GM18951 (cell line): ENCODE measurements around the gene CUEDC1.

ENCODE experiments used
- POLR2A ChIP-seq: IDR thresholded peaks from 4 replicates; pipeline ENCODE4 v1.6.1; 2011; ENCODE audit warnings: mild to moderate bottlenecking; ENCODE audit not compliant: insufficient read length, insufficient read depth; ENCODE audit errors: extremely low read depth
- in situ Hi-C: fragments of 300-500 bp; cut with MboI; formaldehyde crosslinking; loops from one replicate; pipeline ENCODE4 v1.12.0; 2022; ENCODE audit warnings: low sequenced_read_pairs, mixed read lengths, inconsistent platforms; ENCODE audit not compliant: unreplicated experiment

Gene CUEDC1

DNA sequence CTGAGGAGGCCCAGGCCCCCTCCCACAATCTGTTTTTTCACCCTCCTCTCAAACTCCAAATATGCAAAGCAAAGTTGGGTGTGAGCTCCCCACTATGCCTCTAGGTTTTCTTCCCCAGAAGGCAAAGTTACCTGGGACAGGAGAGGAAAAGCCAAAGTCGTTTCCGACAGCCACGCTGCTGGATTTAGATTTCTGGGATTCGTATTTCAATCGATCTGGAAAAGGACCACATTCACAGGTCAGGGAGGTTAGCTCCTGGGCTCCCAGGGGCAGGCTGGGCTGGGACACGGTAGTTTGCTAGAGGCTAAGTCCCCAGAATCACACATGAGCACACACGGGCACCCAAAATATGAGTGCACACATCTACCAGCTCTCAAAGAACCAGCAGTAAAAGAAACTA lies 84.1 kb downstream of the CUEDC1 start:
- in situ Hi-C loops: no loop called here

DNA sequence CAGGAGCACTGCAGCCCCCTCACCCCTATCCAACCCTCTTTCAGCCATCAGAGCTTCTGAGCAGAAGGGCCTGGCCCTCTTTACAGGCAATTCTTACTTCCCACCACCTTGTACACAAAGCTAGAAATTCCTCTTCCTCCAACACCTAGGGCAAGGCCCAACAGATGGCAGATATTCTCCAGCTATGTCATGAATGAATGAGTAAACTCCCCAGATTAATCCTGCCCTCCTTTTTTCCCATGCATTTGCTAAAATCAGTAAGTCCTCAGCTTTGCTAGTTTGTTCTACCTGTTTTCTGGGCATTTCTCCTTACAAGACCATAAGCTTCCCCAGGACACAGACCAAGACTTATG lies 85.0 kb downstream of the CUEDC1 start:
- in situ Hi-C loops: no loop called here
- TF ChIP-seq POLR2A: no peak

More for the DNA sequence above, 84.1 kb downstream of the CUEDC1 start:
- TF ChIP-seq POLR2A: no peak

DNA sequence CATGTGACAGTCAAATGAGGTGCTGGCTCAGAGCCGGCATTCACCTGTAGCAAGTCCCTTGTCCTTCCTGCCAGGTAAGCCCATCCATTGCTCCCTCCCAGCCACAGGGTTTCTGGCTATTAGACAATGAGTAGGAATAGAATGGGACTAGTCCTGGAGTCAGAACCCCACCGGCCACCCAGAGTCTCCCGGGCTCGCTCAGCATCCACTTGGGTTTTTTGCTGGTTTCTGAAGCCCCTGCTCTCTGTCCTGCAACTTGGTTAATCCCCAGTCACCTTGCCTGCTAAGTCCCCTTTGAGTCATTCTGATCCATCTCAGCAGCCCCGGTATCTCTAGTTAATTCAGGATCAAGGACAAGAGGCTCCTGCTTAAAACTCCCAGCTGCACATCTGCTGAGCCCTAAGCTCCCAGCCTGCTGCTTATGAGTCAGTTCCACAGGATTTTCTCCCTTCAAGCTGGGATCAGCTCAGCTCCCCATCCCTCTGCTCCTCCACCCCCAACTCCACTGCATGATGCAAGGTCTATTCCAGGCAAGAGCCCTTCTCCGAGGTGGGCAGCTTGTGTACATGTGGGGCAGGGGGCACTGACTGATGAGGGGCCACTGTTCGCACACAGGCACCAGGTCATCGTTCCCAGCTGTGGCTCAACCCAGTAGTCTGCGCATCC lies 85.5 kb downstream of the CUEDC1 start:
- in situ Hi-C loops: no loop called here
- no peak for TF ChIP-seq POLR2A

DNA sequence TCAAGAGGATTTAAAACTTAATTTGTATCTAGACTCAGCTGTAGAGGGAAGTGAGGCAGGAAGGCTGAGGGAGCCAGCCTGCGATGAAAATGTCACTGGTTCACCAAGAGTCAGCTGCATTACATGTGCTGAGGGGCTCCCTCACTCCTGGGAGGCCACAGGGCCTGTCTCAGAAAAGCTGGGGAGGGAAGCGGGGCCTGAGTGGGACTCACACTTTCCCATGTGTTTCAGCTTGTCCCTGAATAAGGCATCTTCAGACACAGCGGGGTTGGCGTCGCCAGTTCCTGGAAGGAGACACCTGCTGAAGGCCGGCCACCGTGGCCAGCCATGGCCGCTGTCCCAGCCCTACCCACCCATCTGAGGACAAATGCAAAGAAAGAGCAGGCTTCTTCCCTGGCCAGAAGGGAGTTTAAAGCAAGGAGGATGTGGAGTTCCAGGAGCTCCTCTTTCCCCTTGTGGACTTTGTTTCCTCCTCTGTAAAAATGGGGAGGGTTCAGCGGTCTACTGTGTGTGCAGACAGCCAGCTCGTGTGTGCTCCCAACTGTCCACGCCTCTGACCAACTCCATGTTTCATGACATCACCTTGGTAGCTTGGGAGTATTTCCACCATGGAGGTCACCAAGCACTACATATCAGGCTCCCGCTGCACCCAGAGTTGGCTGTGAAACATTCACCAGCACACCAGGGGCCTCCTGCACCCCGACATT lies 86.1 kb downstream of the CUEDC1 start:
- TF ChIP-seq POLR2A: no peak
- in situ Hi-C loops: no loop called here

DNA sequence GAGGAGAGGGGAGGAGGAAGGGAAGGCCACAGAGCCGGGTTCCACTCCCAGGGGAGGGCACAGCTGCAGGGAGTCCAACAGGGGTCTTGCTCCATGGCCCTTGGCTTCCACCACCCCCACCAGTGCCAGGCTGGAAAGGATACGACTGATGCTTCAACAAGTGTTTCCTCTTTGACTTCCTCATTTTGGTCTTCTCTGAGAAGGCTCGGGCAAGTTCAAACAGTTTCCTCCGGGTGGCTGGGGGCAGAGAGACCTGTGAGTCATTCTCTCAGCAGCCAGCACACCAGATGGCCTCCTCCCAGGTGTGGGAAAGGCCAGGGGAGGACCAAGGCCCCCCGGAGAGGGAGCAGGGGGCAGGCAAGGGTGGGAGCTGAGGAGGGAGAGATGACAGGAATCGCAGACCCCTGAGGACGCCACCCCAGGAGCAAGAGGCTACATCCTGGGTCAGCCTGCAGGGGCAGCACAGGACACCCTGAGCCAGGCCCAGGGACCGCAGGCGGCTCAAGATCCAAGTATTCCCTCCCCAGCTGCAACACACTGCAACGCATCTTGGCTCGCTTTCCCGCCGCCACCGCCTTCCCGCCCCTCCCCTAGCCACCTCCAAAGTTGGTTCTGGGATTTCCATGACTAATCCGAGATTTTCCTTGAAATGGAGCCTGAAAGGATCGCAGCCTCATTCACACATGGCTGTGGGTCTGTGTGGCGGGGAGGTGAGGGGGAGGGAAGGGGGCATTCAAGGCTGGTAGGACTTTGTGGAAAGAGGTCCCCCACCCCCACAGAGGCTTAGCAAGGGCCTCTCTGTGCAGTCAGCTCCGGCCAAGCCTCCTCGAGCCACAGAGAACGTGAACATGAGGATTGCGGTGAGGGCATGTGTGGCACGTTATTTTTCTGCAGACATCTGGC lies 87.0 kb downstream of the CUEDC1 start:
- TF ChIP-seq POLR2A: no peak
- in situ Hi-C loops: no loop called here

DNA sequence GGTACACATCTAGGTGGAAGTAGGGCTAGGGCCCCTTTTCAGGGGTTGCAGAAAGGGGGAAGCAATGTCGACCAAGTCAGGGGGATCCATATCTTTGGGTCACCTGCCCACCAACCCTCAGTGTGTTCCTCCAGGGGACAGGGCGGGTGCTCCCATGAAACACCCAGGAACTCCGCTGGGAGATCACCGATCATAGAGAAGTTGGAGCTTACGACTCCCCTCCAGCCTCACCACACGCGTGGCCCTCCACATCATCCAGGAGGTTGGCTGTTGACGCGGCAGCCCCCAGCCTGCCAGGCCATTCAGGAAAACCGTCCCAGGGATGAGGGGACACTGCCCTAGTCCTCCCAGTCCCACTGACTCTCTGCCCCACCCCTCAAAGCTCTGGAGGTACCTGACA lies 88.1 kb downstream of the CUEDC1 start:
- in situ Hi-C loops: no loop called here
- no peak for TF ChIP-seq POLR2A

DNA sequence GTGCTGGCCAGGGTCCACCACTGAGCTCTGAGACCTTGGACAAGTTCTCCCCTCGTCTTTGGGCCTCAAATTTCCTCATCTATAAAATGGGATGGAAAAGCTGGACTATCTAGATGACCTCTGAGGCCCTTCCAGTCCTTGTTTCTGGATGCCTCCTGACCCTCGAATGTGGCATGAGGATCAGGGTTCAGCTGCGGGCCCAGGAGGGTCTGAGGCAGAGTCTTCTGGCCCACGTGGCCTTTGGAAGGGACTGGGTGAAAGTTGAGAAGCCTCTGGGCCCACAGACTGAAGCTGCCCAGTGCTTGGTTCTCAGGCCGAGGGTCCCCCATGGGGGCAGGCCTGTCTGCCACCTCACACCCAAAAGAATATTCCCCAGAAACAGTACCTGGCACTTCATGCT lies 88.5 kb downstream of the CUEDC1 start:
- no peak for TF ChIP-seq POLR2A
- in situ Hi-C loops: no loop called here

DNA sequence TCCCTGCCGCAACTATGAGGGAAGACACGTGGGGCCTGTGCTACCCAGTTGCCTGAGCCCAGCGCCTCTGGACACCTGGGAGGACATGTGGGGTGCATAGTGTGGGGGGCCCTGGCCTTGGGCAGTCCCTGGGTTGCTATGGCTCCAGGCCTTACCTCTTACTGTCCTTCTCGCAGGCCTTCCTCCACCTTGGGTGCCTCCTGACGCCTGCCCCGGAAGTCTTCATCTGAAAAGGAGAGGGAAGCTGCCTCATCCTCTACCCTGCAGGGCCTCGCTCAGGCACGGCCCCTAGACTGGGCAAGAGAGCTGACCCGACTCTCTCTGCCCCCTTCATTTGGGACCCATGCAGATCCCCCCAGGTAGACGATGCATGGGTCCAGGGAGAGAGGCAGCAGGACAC lies 88.9 kb downstream of the CUEDC1 start:
- TF ChIP-seq POLR2A: no peak
- in situ Hi-C loops: no loop called here

DNA sequence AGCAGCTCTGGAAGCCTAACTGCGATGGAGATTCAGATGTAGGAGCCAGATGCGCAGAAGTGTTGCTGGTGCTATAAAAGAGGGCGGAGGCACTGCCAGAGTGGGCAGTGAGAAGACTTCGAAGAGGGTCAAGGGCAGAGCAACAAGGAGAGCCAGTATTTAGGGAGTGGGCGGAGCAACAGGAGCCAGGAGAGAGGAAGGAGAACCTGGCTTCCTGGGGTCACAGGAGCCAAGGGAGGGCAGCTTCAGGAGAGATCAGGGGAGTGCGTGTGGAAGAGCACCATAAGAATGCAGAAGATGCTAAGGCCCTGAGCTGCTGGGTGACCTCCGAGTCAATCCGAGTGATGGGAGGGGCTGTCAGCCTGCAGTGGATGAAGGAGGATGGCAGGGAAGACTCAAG lies 90.9 kb downstream of the CUEDC1 start:
- in situ Hi-C loops: no loop called here
- no peak for TF ChIP-seq POLR2A

DNA sequence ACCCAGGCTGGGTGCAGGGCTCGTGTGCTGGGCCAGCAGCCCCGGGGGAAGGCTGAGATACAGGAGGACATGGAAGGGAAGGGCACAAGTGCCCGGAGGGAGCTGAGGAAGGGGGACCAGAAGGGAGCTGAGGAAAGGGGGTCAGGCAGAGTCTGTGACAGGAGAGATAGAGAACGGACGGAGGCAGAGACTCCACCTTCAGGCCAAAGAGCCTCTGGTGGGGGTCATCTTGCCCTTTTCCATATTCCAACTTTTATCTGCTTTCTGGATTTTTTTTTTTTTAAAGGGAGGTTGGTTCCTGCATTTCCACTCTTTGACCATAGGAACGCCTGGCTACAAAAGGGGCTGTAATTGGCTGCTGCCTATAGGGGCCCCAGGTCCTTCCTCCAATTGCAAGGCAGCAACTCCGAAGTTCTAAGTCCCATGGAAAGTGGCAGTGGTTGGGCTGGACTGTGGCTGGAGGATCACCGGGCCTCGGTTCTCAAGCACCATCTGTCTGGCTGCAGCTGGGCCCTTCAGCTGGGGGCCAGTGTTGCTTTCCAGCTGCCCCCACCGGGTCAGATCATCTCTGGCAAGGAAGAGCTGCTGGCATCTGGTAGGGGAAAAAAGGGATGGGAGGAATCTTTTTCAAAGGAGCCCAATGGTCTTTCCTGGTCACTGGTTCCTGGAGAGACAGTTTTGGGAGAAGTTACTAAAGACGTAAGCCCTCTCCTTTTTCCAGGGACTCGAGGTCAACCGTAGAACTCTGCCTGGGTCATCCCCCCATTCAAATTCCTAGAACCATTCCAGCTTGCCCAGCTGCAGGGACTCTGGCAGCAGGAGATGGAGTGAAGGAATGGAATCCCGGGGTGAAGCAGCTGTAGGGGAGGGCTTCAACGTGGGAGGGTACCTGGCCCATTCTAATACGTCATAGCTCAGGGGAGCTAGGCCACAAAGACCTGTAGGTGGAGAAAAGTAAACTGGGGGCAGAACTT lies 92.2 kb downstream of the CUEDC1 start:
- no peak for TF ChIP-seq POLR2A
- in situ Hi-C loops: no loop called here

DNA sequence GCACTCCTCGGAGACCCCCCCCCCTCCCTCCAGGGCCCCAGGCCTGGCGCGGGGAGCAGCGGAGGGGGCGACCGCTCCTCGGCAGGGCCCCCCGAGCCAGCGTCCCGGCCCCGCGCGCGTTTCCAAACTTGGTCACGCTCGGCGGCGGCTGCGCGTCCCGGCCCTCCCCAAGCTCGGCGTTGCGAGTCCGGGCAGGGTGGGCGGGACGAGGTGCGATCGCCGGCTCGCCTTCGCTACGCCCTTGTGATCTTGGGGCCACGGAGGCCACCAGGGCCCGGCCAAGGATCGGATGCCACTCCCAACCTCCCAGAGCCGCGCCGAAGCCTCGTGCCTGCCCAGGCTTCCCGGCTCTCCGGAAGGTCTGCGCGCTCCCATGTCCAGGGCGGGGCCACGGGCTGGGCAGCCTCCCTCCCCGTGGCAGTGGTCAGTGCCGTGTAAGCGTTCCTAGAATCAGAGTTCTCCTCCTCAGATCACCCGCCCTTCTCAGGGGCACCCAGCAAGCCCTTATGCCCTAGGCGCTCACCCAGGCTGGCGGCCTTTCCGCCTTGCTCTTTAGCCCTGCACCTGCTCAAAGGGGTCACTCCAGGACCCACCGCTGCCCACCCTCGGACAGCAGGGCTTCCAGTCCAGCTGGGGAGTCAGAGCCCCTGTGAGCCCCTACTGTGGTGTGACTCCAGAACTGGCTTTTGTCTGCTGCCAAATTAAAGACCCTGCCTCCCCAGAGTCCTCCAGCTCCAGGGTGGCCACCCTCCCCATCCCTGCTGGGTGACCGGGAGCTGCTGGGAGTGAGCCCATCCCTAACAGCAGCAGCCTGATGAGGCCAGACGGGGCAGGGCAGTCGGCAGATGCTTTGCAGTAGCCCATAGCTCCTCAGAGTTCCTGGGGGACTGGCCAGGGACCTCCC lies 93.2 kb downstream of the CUEDC1 start:
- TF ChIP-seq POLR2A: no peak

DNA sequence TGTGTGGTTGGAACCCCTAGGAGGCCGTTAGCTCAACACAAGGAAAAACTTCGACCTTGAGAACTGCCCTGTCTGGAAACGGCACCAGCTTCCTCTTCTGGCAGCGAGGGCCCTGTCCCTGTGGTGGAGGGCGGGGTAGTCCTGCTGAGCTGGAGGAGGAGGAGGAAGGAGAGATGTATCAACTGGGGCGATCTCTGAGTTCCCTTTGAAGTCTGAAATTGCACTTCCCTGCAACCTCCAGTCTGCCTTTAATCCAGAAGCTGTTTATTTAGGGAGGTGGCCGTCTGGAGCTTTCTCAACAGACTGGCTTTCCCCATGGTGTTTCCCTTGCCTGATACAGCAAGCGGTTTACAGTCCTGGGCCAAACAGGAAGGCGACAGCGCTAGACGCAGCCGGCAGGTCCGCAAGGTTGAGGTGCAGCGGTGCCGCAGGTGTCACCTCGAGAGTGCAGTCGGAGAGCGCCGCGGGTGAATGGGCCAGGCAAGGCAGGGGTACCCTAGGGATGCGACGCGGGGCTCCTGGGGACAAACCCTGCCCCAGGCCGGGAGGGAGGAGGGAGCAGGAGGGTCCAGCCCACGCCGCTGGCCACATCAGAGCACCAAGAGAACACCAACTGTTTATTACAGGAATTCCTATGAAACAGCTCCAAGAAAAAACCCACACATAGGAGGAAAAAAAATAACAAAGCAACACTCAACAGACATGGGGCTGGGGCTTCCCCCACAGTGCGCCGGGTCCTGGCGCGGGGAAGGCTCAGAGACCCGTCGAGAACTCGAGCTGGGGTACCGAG lies 94.0 kb downstream of the CUEDC1 start:
- TF ChIP-seq POLR2A: no peak
- in situ Hi-C loops: no loop called here

More for the DNA sequence above, 93.2 kb downstream of the CUEDC1 start:
- in situ Hi-C loops: no loop called here
